ENCODE data around the gene CAMK1D. TPM values are rescaled to one million over a fixed set of nuclear protein-coding genes. Genes with fewer than 3 reads are reported as not detected.

CAMK1D gene
- total RNA-seq, 2 donors from 2014 or later: 4.5 to 7.8 TPM

DNA sequence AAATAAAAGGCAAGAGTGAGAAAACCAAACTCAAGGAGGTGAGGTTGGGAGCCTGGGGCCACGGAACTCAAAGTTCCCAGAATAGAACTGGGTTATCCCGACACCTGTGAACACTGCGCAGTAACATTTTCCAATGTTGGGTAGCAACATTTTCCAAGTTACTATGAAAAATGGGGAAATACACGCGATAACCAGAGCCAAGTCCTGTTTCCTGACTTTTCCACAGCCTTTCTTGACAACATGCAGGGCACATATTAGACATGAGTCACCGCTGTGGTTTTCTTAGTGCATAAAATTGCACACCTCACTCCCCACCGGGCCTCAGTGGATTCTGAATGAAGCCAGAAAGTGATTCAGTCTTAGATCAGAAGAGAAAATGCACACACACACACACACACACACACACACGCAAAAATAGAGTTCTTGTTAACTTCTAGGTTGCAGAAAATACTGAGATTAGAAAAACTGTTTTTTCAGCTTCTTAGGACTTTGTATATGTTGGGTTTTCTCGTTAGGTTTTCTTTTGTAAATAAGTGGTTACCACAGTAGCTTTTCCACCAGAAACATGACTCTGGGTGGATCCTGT is 70.0 kb downstream of the CAMK1D start:
- Mint-ChIP-seq H3K4me1 (no peaks in the 10 kb centered on the region), H3K4me3 (no peak overlapping the region), H3K27ac (no peak overlapping the region), H3K27me3 (ENCODE audit: insufficient read depth) (no peaks in the 10 kb centered on the region), H3K9me3 (no peaks in the 10 kb centered on the region), H3K36me3 (ENCODE audit: low read depth) (no peaks in the 10 kb centered on the region)
- no peak overlapping the region for H3K4me3 ChIP-seq (ENCODE audit: low read length)
- no peaks in the 10 kb centered on the region for H3K9me3 ChIP-seq (ENCODE audit: control insufficient read depth, low read length)
- no peak for DNase-seq
- H3K27ac ChIP-seq (ENCODE audit: low read depth, low read length): no peak overlapping the region
- H3K9ac ChIP-seq (ENCODE audit: extremely low read depth, low read length, poor library complexity, severe bottlenecking): no peak overlapping the region
- WGBS, 2 experiments (ENCODE audit: insufficient coverage in 1 of 2, insufficient read length in 1 of 2): 93 to 95% methylated on average over 4 to 8 of the region's 9 CpGs
- TF ChIP-seq, protein P1, sequence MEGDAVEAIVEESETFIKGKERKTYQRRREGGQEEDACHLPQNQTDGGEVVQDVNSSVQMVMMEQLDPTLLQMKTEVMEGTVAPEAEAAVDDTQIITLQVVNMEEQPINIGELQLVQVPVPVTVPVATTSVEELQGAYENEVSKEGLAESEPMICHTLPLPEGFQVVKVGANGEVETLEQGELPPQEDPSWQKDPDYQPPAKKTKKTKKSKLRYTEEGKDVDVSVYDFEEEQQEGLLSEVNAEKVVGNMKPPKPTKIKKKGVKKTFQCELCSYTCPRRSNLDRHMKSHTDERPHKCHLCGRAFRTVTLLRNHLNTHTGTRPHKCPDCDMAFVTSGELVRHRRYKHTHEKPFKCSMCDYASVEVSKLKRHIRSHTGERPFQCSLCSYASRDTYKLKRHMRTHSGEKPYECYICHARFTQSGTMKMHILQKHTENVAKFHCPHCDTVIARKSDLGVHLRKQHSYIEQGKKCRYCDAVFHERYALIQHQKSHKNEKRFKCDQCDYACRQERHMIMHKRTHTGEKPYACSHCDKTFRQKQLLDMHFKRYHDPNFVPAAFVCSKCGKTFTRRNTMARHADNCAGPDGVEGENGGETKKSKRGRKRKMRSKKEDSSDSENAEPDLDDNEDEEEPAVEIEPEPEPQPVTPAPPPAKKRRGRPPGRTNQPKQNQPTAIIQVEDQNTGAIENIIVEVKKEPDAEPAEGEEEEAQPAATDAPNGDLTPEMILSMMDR (conservative IDR thresholded peaks at IDR 0.05): no peak
- H3K36me3 ChIP-seq (ENCODE audit: control insufficient read depth, insufficient read depth, low read length): no peaks in the 10 kb centered on the region
- H3K4me1 ChIP-seq (ENCODE audit: control insufficient read depth, insufficient read depth, low read length): no peaks in the 10 kb centered on the region
- H3K27me3 ChIP-seq (ENCODE audit: control insufficient read depth, insufficient read depth, low read length, poor library complexity, severe bottlenecking): no peaks in the 10 kb centered on the region

DNA sequence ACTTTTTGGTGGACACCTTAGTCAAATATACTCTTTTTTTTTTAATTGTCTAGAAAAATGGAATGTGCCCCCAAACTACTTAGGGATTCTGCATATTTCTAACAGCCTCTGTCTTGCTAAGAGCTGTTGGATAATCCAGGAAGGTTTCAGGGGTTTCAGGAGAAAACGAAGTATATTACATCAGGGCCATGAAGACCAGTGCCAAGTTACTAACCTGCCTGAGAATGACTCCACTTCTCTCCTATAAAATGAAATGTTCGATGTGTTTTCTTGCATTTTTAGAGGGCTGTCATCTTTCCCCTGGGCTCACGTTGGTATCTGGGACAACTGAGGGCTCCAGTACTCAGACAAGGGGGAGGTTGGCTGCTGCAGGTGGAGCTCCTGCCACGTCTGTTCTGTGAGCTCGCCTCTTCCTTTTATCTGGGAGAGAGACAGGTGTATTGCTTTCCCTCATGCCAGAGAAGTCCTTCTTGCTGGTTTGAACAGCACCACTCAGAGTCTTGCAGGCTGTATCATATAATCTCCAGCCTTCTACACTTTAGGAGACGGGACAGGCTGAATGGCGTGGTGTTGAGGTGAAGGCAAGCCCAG is 71.3 kb downstream of the CAMK1D start:
- Histone ChIP-seq H3K4me3 (ENCODE audit: low read length) (no peak overlapping the region), H3K27ac (ENCODE audit: low read depth, low read length) (no peak overlapping the region), H3K9ac (ENCODE audit: extremely low read depth, low read length, poor library complexity, severe bottlenecking) (no peak overlapping the region), H3K4me1 (ENCODE audit: control insufficient read depth, insufficient read depth, low read length) (no peaks in the 10 kb centered on the region), H3K9me3 (ENCODE audit: control insufficient read depth, low read length) (no peaks in the 10 kb centered on the region), H3K27me3 (ENCODE audit: control insufficient read depth, insufficient read depth, low read length, poor library complexity, severe bottlenecking) (no peaks in the 10 kb centered on the region), H3K36me3 (ENCODE audit: control insufficient read depth, insufficient read depth, low read length) (no peaks in the 10 kb centered on the region)
- Mint-ChIP-seq H3K9me3 (no peaks in the 10 kb centered on the region), H3K4me3 (no peak overlapping the region), H3K27me3 (ENCODE audit: insufficient read depth) (no peaks in the 10 kb centered on the region), H3K27ac (no peak overlapping the region), H3K36me3 (ENCODE audit: low read depth) (no peaks in the 10 kb centered on the region), H3K4me1 (no peaks in the 10 kb centered on the region)
- TF ChIP-seq, protein P1 (conservative IDR thresholded peaks at IDR 0.05): no peak
- DNase-seq: no peak
- WGBS, 2 experiments (ENCODE audit: insufficient coverage in 1 of 2, insufficient read length in 1 of 2): 90 to 93% methylated on average over 3 to 7 of the region's 7 CpGs

DNA sequence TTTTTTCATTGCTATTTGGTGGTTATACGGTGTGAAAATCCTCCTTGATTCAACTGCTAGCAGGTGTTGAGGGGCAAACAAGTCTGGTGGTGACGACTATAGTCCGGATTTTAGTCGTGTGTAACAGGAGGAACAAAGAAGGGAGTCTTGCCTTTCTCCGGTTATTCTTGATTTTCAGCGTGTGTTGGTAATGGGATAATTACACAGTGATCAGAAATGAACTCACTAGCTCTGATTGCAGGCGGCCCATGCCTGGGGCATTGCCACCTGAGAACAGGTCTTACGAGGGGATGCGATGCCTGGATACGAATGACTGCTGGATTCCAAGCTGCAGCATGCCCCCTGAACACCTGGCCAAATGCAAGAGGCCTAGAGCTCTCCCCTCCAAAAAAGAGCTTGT is 72.8 kb downstream of the CAMK1D start:
- DNase-seq: no peak
- TF ChIP-seq, protein P1 (conservative IDR thresholded peaks at IDR 0.05): no peak
- Histone ChIP-seq H3K9ac (ENCODE audit: extremely low read depth, low read length, poor library complexity, severe bottlenecking) (no peak overlapping the region), H3K36me3 (ENCODE audit: control insufficient read depth, insufficient read depth, low read length) (no peaks in the 10 kb centered on the region), H3K27me3 (ENCODE audit: control insufficient read depth, insufficient read depth, low read length, poor library complexity, severe bottlenecking) (no peaks in the 10 kb centered on the region), H3K4me3 (ENCODE audit: low read length) (no peak overlapping the region), H3K9me3 (ENCODE audit: control insufficient read depth, low read length) (no peaks in the 10 kb centered on the region), H3K4me1 (ENCODE audit: control insufficient read depth, insufficient read depth, low read length) (no peaks in the 10 kb centered on the region), H3K27ac (ENCODE audit: low read depth, low read length) (no peak overlapping the region)
- WGBS, 2 experiments (ENCODE audit: insufficient coverage in 1 of 2, insufficient read length in 1 of 2): 89 to 96% methylated on average over 10 of the region's 10 CpGs
- Mint-ChIP-seq H3K4me3 (no peak overlapping the region), H3K27ac (no peak overlapping the region), H3K27me3 (ENCODE audit: insufficient read depth) (no peaks in the 10 kb centered on the region), H3K36me3 (ENCODE audit: low read depth) (no peaks in the 10 kb centered on the region), H3K9me3 (no peaks in the 10 kb centered on the region), H3K4me1 (no peaks in the 10 kb centered on the region)

Data from endodermal cell (in vitro differentiated cells).